Fibroblast of the conjunctiva (primary cell): Measurements from ENCODE around the gene SCAMP1.
"Not testable (repeated sequence)": the region's sequence is repeated elsewhere in the genome, so short reads cannot be mapped to it uniquely, and the experiment has no call there.

Experiments
- DNase-seq: peaks from one replicate; pipeline ENCODE4 v3.0.0-alpha.2; 2010; ENCODE audit warnings: low read depth

Gene SCAMP1

GRCh38 chr5:78359831-78360673, at the start of gene SCAMP1:
SCAMP1 (plus strand) TSS chr5:78360617; CDS start chr5:78360672, 55 bp downstream.
- DNase-seq: peak; percentile 77

DNA sequence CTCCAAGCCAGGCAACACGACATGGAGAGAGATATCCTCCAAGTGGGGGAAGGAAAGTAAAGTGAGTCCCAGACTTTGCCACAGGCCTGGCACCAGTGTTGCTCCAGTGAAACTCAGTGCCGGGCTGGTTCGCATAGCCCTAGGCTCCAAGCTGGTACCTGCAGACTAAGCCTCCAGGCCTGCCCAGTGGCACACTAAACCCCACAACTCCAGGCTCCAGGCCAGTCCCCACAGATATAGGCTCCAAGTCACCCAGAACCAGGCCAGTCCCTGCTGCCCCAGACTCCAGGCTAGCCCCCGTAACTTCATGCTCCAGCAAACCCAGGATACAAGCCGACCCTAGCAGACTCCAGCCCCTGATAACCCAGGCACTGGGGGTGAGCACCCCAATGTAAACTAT, 42.9 kb upstream of the SCAMP1 start:
- DNase-seq: no peak

- no peak for DNase-seq
Measured at GRCh38 chr5:78318337-78318736, 42.1 kb upstream of the SCAMP1 start.

DNA sequence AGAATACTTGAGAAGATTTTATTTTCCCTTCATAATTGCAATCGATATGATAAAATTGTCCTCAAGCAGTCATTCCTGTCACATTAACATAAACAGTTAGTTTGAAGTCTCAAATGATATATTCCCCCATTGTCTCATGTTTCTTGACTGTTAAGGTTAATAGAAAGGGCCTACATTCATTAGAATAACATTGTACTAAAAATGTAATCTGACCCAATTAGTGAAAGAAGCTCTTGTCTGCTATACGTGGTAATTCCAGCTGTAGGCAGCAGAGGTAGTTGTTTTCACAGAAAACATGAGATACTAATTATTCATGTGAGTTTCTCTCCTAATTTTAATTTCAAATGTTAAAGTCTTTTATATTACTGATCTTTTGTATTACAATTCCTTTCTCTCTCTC, 40.0 kb upstream of the SCAMP1 start:
- DNase-seq: peak; percentile 20

DNA sequence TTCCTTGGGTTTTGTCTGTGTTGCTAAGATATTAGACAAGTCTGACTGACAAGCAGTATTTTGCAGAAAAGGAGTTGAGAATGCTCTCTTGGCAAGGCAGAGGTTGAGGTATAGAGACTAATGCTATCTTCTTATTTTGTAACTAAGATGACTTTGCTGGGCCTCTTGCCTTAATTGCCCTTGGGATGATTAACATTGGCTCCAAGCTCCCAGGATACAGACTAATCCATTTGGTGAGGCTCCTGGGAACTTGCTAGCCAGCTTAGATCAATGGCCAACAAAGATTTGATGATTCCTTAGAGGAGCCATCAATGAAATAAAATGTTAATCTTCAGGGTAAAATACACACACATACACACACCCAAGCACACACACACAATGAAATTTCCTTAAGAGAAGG, 37.2 kb upstream of the SCAMP1 start:
- DNase-seq: no peak

GRCh38 chr5:78326930-78327329, 33.5 kb upstream of the SCAMP1 start:
- no peak for DNase-seq

GRCh38 chr5:78327761-78328510, 32.5 kb upstream of the SCAMP1 start:
- no peak for DNase-seq

GRCh38 chr5:78328585-78329173, 31.7 kb upstream of the SCAMP1 start:
- DNase-seq: no peak

- DNase-seq: no peak
Measured at GRCh38 chr5:78331523-78332080, 28.8 kb upstream of the SCAMP1 start.

GRCh38 chr5:78334811-78335210, 25.6 kb upstream of the SCAMP1 start:
- no peak for DNase-seq

- no peak for DNase-seq
Measured at GRCh38 chr5:78335976-78336375, 24.4 kb upstream of the SCAMP1 start.

DNA sequence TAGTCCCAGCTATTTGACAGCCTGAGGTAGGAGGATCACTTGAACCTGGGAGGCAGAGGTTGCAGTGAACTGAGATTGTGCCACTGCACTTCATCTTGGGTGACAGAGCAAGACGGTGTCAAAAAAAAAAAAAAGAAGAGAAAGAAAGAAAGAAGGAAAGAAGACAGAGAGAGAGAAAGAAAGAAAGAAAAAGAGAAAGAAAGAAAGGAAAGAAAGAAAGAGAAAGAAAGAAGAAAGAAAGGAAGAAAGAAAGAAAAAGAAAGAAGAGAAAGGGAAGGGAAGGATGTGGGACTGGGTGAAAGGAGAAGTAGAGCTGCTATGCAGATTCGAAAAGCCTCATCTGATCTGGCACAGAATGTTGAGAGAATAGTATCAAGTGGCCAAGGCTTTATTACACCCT, 23.7 kb upstream of the SCAMP1 start:
- DNase-seq: no peak

- DNase-seq: no peak
Measured at GRCh38 chr5:78339617-78340436, 20.6 kb upstream of the SCAMP1 start.

GRCh38 chr5:78341440-78341839, 19.0 kb upstream of the SCAMP1 start:
- DNase-seq: no peak

- DNase-seq: no peak
Measured at GRCh38 chr5:78345485-78345884, 14.9 kb upstream of the SCAMP1 start.

GRCh38 chr5:78353520-78353919, 6.9 kb upstream of the SCAMP1 start:
- DNase-seq: no peak

DNA sequence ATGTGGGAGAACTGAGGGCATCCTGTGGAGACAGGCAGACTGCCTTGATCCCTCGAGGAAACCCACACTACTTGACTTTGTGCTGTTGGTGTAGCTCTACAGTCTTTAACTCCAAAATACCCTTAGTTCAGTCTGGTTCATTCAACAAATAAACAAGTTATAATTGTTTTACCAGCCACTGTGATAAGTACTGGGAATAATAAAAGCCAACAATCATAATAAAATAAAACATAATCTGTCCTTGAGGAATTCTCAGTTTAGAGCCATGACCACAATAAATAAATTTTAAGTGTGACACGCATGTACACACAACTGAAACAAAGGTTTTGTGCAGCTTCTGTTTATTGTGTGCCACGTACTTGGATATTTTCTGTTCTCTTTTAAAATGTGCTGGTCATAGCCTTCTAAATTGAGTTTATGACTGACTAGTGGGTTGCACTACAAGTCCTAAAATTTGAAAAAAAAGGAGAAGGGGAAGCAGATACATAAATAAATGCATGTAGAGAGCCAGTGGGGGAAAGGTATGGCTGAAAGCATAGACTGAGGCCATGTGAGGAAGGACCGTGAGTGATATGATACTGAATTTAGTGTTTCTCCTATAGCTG, 6.2 kb upstream of the SCAMP1 start:
- no peak for DNase-seq

DNA sequence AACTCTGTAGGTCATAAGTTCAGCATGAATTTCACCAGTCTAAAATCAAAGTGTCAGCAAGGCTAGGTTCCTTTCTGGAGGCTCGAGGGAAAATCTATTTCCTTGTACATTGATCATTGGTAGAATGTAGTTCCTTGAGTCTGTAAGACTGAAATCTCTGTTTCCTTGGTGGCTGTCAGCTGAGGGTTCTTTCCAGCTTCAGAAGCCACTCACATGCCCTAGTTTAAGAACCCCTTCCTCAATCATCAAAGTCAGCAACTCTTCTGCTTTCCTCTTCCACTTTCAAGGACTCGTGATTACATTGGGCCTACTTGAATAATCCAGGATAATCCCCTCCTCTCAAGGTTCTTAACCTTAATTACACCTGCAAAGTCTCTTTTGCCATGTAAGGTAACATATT, 4.9 kb upstream of the SCAMP1 start:
- DNase-seq: no peak

DNA sequence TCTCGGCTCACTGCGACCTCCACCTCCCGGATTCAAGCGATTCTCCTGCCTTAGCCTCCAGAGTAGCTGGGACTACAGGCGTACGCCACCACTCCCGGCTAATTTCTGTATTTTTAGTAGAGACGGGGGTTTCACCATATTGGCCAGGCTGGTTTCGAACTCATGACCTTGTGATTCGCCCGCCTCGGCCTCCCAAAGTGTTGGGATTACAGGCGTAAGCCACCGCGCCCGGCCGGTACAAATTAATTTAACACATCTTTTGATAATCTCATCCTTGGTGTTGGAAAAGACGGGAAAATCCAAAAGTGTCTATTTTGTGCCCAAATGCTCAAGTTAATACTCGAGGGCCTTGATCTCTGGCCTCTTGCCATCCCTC, 974 bp upstream of the SCAMP1 start:
- DNase-seq: not testable (repeated sequence)

DNA sequence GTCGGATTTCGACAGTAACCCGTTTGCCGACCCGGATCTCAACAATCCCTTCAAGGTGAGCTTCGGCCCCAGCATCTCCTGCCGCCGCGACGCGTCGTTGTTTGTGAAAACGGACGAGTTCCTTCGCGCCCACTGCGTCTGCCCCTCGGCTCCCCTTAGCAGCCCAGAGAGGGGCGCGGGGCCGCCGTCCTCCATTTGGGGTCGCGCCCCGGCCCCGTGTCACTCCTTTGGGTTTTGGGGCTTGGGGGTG, 182 bp downstream of the SCAMP1 start:
- DNase-seq: no peak

DNA sequence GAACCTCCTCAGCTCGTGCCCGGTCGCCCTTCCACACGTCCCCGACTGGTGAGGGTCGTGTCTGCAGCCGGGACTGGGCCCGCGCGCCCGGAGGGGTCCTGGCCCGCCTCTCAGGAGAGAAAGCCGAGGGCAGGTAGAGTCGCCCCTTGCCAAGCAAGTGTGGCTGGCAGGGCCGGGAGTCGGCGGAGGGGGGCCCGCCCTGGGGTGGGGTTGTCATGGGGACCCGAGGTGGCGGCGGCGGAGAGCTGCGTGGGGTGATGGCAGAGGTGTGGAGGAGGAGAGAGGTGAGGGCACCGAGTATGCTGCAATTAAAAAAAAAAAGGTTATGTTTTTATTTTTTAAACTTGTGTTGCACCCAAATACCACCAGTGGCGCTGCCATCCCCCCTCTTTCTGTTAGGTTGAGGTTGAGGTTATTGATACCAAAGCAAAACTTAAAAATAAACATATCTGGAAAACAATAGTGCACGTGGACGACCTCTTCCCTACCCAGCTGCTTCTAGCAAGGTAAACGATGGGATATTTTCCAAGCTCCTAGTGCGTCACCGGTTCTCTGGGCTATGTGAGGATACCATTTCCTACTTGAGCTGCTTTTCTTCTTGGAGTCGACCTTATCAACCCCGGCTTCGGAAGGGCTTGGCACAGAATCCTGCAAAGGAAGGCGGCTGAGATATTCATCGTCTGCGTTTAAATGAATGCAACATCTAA, 660 bp downstream of the SCAMP1 start:
- DNase-seq: no peak
